BLaER1 (cell line): Measurements from ENCODE around the gene GZMB.

ENCODE experiments used
- H3K27ac ChIP-seq: shearing (Covaris generic); formaldehyde crosslinking; 2 replicates; pipeline ENCODE4 v1.8.1; 2022
- H3K27me3 ChIP-seq: shearing (Covaris generic); formaldehyde crosslinking; 2 replicates; pipeline ENCODE4 v1.8.1; 2022
- H3K36me3 ChIP-seq: shearing (Covaris generic); formaldehyde crosslinking; 2 replicates; pipeline ENCODE4 v1.8.1; 2022
- H3K4me1 ChIP-seq: shearing (Covaris generic); formaldehyde crosslinking; 2 replicates; pipeline ENCODE4 v1.8.1; 2022
- H3K4me2 ChIP-seq: shearing (Covaris generic); formaldehyde crosslinking; 2 replicates; pipeline ENCODE4 v1.8.1; 2022
- H3K4me3 ChIP-seq: shearing (Covaris generic); formaldehyde crosslinking; 2 replicates; pipeline ENCODE4 v1.8.1; 2022
- H3K9ac ChIP-seq: shearing (Covaris generic); formaldehyde crosslinking; 2 replicates; pipeline ENCODE4 v1.8.1; 2022
- H3K9me3 ChIP-seq: shearing (Covaris generic); formaldehyde crosslinking; 2 replicates; pipeline ENCODE4 v1.8.1; 2022
- H4K20me1 ChIP-seq: shearing (Covaris generic); formaldehyde crosslinking; 2 replicates; pipeline ENCODE4 v1.8.1; 2022
- Cebpa-rat ChIP-seq: shearing (Covaris generic); IDR thresholded peaks from 2 replicates; pipeline ENCODE4 v1.8.1; 2022

Gene GZMB

GRCh38 chr14:24632336-24632735 is 1.7 kb downstream of the GZMB start:
- H4K20me1 ChIP-seq: no peaks in the 10 kb centered on the region
- no peak overlapping the region for H3K9ac ChIP-seq
- H3K4me1 ChIP-seq: no peaks in the 10 kb centered on the region
- no peak overlapping the region for H3K4me3 ChIP-seq
- H3K9me3 ChIP-seq: no peaks in the 10 kb centered on the region
- no peak for TF ChIP-seq Cebpa-rat
- no peak overlapping the region for H3K4me2 ChIP-seq
- H3K36me3 ChIP-seq: no peaks in the 10 kb centered on the region
- H3K27ac ChIP-seq: no peak overlapping the region
- H3K27me3 ChIP-seq: no peaks in the 10 kb centered on the region

- H3K4me3 ChIP-seq: no peak overlapping the region
- no peaks in the 10 kb centered on the region for H3K36me3 ChIP-seq
- no peak overlapping the region for H3K4me2 ChIP-seq
- no peaks in the 10 kb centered on the region for H3K4me1 ChIP-seq
- H3K9ac ChIP-seq: no peak overlapping the region
- no peaks in the 10 kb centered on the region for H4K20me1 ChIP-seq
- H3K9me3 ChIP-seq: no peaks in the 10 kb centered on the region
- no peak for TF ChIP-seq Cebpa-rat
- no peaks in the 10 kb centered on the region for H3K27me3 ChIP-seq
- H3K27ac ChIP-seq: no peak overlapping the region
Measured at GRCh38 chr14:24631749-24632335, 2.1 kb downstream of the GZMB start.

- Histone ChIP-seq H3K9ac (no peak overlapping the region), H3K27me3 (no peaks in the 10 kb centered on the region), H4K20me1 (no peaks in the 10 kb centered on the region), H3K36me3 (no peaks in the 10 kb centered on the region), H3K4me3 (no peak overlapping the region), H3K4me2 (no peak overlapping the region), H3K4me1 (no peaks in the 10 kb centered on the region), H3K9me3 (no peaks in the 10 kb centered on the region), H3K27ac (no peak overlapping the region)
- TF ChIP-seq Cebpa-rat: no peak
Measured at GRCh38 chr14:24630872-24631477, 3.0 kb downstream of the GZMB start.

GRCh38 chr14:24630087-24630871 is 3.7 kb downstream of the GZMB start:
- H3K4me3 ChIP-seq: no peak overlapping the region
- H3K4me1 ChIP-seq: no peaks in the 10 kb centered on the region
- TF ChIP-seq Cebpa-rat: no peak
- H3K9me3 ChIP-seq: no peaks in the 10 kb centered on the region
- H3K4me2 ChIP-seq: no peak overlapping the region
- no peaks in the 10 kb centered on the region for H4K20me1 ChIP-seq
- H3K27ac ChIP-seq: no peak overlapping the region
- H3K27me3 ChIP-seq: no peaks in the 10 kb centered on the region
- H3K36me3 ChIP-seq: no peaks in the 10 kb centered on the region
- H3K9ac ChIP-seq: no peak overlapping the region

GRCh38 chr14:24629521-24629920 is 4.5 kb downstream of the GZMB start:
- no peaks in the 10 kb centered on the region for H3K36me3 ChIP-seq
- no peaks in the 10 kb centered on the region for H3K9me3 ChIP-seq
- H3K9ac ChIP-seq: no peak overlapping the region
- no peak for TF ChIP-seq Cebpa-rat
- H3K4me1 ChIP-seq: no peaks in the 10 kb centered on the region
- no peak overlapping the region for H3K27ac ChIP-seq
- H4K20me1 ChIP-seq: no peaks in the 10 kb centered on the region
- H3K4me2 ChIP-seq: no peak overlapping the region
- no peak overlapping the region for H3K4me3 ChIP-seq
- no peaks in the 10 kb centered on the region for H3K27me3 ChIP-seq

- no peaks in the 10 kb centered on the region for H4K20me1 ChIP-seq
- H3K36me3 ChIP-seq: no peaks in the 10 kb centered on the region
- H3K9ac ChIP-seq: no peak overlapping the region
- H3K27me3 ChIP-seq: no peaks in the 10 kb centered on the region
- H3K27ac ChIP-seq: no peak overlapping the region
- no peaks in the 10 kb centered on the region for H3K4me1 ChIP-seq
- 0 out of 2 replicates have a peak, but pooled peaks cover 6% of the 10 kb centered on the region for H3K9me3 ChIP-seq
- H3K4me3 ChIP-seq: no peak overlapping the region
- TF ChIP-seq Cebpa-rat: no peak
- H3K4me2 ChIP-seq: no peak overlapping the region
Measured at GRCh38 chr14:24613747-24614146, 20.2 kb downstream of the GZMB start.

GRCh38 chr14:24613241-24613640 is 20.7 kb downstream of the GZMB start:
- no peak overlapping the region for H3K27ac ChIP-seq
- no peak overlapping the region for H3K4me2 ChIP-seq
- TF ChIP-seq Cebpa-rat: no peak

GRCh38 chr14:24612196-24612595 is 21.8 kb downstream of the GZMB start:
- Histone ChIP-seq H3K4me1 (peaks cover 8% of the 10 kb centered on the region; the same call in 1 of the 2 replicates), H3K4me3 (no peak overlapping the region), H3K36me3 (no peaks in the 10 kb centered on the region), H3K27me3 (no peaks in the 10 kb centered on the region), H3K4me2 (no peak overlapping the region), H3K9me3 (no peaks in the 10 kb centered on the region), H3K27ac (no peak overlapping the region), H3K9ac (no peak overlapping the region), H4K20me1 (no peaks in the 10 kb centered on the region)
- TF ChIP-seq Cebpa-rat: no peak

More at GRCh38 chr14:24613241-24613640, 20.7 kb downstream of the GZMB start:
- Histone ChIP-seq H3K9ac (no peak overlapping the region), H3K4me1 (no peaks in the 10 kb centered on the region), H4K20me1 (no peaks in the 10 kb centered on the region), H3K36me3 (no peaks in the 10 kb centered on the region), H3K9me3 (0 out of 2 replicates have a peak, but pooled peaks cover under 1% of the 10 kb centered on the region), H3K4me3 (no peak overlapping the region), H3K27me3 (no peaks in the 10 kb centered on the region)

GRCh38 chr14:24609655-24610344 is 24.2 kb downstream of the GZMB start, which contains the start of gene GZMH:
GZMH (minus strand) TSS chr14:24609685; CDS start chr14:24609613, 72 bp downstream.
- H3K4me2 ChIP-seq: no peak within 1 kb of the TSS
- no peaks in the 10 kb centered on the region for H3K36me3 ChIP-seq
- H3K4me3 ChIP-seq: no peak within 1 kb of the TSS
- 0 out of 2 replicates have a peak, but pooled peaks cover under 1% of the 10 kb centered on the region for H3K9me3 ChIP-seq
- H3K9ac ChIP-seq: no peak within 1 kb of the TSS
- H3K27ac ChIP-seq: no peak within 1 kb of the TSS
- TF ChIP-seq Cebpa-rat: no peak
- H3K27me3 ChIP-seq: no peaks in the 10 kb centered on the region
- H3K4me1 ChIP-seq: peaks cover 15% of the 10 kb centered on the region; the same call in 1 of the 2 replicates
- H4K20me1 ChIP-seq: no peaks in the 10 kb centered on the region
